Dedifferentiated amniotic fluid mesenchymal stem cell (primary cell): ENCODE measurements around the gene PTH1R.

Experiments
- DNase-seq: peaks from one replicate; pipeline ENCODE4 v3.0.0-alpha.2; 2016; ENCODE audit errors: extremely low spot score

PTH1R gene

GRCh38 chr3:46883054-46883829, 5.7 kb downstream of the PTH1R start:
- DNase-seq, result no peak

- DNase-seq, result no peak
Observed at GRCh38 chr3:46883830-46884185, 6.3 kb downstream of the PTH1R start.

GRCh38 chr3:46884427-46884826, 6.9 kb downstream of the PTH1R start:
- no peak for DNase-seq

- DNase-seq, result no peak
Observed at GRCh38 chr3:46884929-46885328, 7.4 kb downstream of the PTH1R start.

GRCh38 chr3:46885612-46886011, 8.1 kb downstream of the PTH1R start:
- no peak for DNase-seq

- no peak for DNase-seq
Observed at GRCh38 chr3:46887980-46888494, 10.5 kb downstream of the PTH1R start.

- DNase-seq, result no peak
Observed at GRCh38 chr3:46888705-46889104, 11.2 kb downstream of the PTH1R start.

GRCh38 chr3:46889381-46890110, 12.0 kb downstream of the PTH1R start:
- DNase-seq, result no peak

- no peak for DNase-seq
Observed at GRCh38 chr3:46890132-46890531, 12.6 kb downstream of the PTH1R start.

GRCh38 chr3:46891132-46891531, 13.6 kb downstream of the PTH1R start:
- no peak for DNase-seq

- peak; percentile 39 for DNase-seq
Observed at GRCh38 chr3:46892285-46893145, 15.0 kb downstream of the PTH1R start.

- DNase-seq, result no peak
Observed at GRCh38 chr3:46893146-46893748, 15.7 kb downstream of the PTH1R start.

- no peak for DNase-seq
Observed at GRCh38 chr3:46893763-46894162, 16.2 kb downstream of the PTH1R start.

- DNase-seq, result no peak
Observed at GRCh38 chr3:46894256-46894655, 16.7 kb downstream of the PTH1R start.

GRCh38 chr3:46895204-46895660, 17.7 kb downstream of the PTH1R start:
- no peak for DNase-seq

GRCh38 chr3:46895761-46896160, 18.2 kb downstream of the PTH1R start:
- DNase-seq, result no peak

GRCh38 chr3:46896386-46896785, 18.9 kb downstream of the PTH1R start:
- DNase-seq, result no peak

- no peak for DNase-seq
Observed at GRCh38 chr3:46897031-46897430, 19.5 kb downstream of the PTH1R start.

- DNase-seq, result no peak
Observed at GRCh38 chr3:46897829-46898320, 20.4 kb downstream of the PTH1R start.

GRCh38 chr3:46898321-46899150, 21.0 kb downstream of the PTH1R start:
- DNase-seq, result no peak
